Ectodermal cell (in vitro differentiated cells): ENCODE results near the gene TBC1D8.

Experiments used
- H3K27ac ChIP-seq: 2 replicates; pipeline ENCODE4 v1.7.0; 2013; ENCODE audit warnings: mild to moderate bottlenecking, low read depth, low read length; ENCODE audit not compliant: insufficient read depth, poor library complexity, severe bottlenecking
- H3K27me3 ChIP-seq: 2 replicates; pipeline ENCODE4 v1.7.0; 2013; ENCODE audit warnings: mild to moderate bottlenecking, low read length; ENCODE audit not compliant: insufficient read depth, control insufficient read depth, poor library complexity, severe bottlenecking
- H3K36me3 ChIP-seq: one replicate; pipeline ENCODE4 v1.7.0; 2013; ENCODE audit warnings: low read length; ENCODE audit not compliant: control insufficient read depth, insufficient read depth
- H3K4me1 ChIP-seq: one replicate; pipeline ENCODE4 v1.7.0; 2013; ENCODE audit warnings: low read length; ENCODE audit not compliant: control insufficient read depth, insufficient read depth
- H3K4me3 ChIP-seq: 2 replicates; pipeline ENCODE4 v1.7.0; 2013; ENCODE audit warnings: low read depth, low read length, control low read depth; ENCODE audit not compliant: insufficient read depth
- H3K9me3 ChIP-seq: 2 replicates; pipeline ENCODE4 v1.7.0; 2013; ENCODE audit warnings: mild to moderate bottlenecking, low read length, moderate library complexity; ENCODE audit not compliant: control insufficient read depth
- WGBS, 2 experiments: methylation state at CpG; one replicate each; pipeline ENCODE4 v1.1.7; 2013; ENCODE audit warnings: missing lambda C conversion rate in 2 of 2; 5-methylcytosine and 5-hydroxymethylcytosine counted together

TBC1D8 gene

DNA sequence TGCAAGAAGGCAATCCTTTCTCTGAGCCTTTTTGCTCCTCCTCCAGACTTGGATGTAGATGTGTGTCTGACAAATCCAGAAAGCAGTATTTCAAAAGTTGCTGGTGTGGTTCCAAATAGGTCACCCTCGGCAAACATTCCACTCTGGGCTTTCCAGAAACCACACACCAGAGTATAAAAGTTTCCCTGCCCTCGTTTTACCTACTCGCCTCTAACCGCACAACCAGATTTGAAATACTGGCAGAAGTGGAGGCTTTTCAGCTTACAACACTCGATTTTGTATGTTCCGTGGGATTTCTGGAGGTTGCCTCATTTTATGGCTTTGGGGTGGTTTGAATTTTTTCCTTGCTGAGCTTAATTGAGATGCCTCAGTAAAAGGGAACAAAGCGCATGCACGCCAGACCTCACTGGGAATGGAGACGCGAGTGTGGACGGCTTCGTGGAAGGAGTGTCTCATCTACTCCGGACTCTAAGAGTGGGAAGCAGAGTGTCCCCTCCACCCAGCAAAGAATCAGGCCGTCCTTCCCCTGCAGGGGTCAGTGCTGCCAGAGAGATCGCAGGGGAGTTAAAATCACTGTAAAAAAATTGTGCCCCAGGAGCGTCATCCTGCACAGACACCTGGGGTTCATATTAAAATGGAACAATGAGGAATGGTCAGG lies 193.1 kb downstream of the TBC1D8 start:
- Histone ChIP-seq H3K4me3 (no peak overlapping the region), H3K9me3 (no peaks in the 10 kb centered on the region)
- WGBS, 2 experiments, result 92 to 93% methylated on average over 16 of the region's 16 CpGs

More for the DNA sequence above, 193.1 kb downstream of the TBC1D8 start:
- no peaks in the 10 kb centered on the region for H3K27me3 ChIP-seq
- H3K27ac ChIP-seq, result no peak overlapping the region
- H3K36me3 ChIP-seq, result no peaks in the 10 kb centered on the region
- no peaks in the 10 kb centered on the region for H3K4me1 ChIP-seq
